ENCODE results near the gene FAM120A.

DNA sequence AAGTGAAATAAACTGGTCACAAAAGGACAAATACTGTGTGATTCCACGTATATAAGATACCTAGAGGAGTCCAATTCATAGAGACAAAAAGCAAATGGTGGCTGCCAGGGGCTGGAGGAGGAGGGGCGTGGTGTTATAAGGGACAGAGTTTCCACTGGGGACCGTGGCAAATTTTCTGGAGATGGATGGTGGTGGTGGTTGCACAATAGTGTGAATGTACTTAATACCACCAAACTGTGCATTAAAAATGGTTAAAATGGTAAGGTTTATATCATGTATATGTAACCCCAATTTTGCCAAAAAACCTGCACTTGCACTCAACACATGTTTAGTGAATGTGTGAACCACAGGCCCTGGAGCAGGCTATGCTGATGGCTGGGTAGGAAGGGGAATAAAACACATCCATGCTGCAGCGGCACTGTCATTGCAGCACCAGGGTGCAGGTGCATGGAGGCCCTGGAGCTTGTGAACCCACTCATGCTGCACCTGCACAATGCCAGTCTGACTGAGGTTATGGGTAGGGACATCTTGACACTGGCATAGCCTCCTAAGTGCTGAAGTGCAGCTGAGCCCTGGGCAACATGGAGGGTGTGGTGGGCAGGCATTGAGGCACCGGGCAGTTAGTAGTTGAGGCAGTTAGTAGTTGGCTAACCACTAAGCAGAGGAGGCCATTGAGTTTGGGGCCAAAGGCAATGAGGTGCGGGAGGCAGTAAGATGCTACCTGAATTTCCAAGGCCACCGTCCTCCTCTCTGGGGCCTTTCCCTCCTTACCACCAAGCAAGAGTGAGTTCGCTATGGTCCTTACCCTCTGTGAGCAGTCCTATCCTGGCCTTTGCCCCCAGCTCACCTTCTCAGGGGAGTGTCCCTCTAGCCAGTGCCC is 121.4 kb downstream of the FAM120A start:
- TF ChIP-seq, protein P1, sequence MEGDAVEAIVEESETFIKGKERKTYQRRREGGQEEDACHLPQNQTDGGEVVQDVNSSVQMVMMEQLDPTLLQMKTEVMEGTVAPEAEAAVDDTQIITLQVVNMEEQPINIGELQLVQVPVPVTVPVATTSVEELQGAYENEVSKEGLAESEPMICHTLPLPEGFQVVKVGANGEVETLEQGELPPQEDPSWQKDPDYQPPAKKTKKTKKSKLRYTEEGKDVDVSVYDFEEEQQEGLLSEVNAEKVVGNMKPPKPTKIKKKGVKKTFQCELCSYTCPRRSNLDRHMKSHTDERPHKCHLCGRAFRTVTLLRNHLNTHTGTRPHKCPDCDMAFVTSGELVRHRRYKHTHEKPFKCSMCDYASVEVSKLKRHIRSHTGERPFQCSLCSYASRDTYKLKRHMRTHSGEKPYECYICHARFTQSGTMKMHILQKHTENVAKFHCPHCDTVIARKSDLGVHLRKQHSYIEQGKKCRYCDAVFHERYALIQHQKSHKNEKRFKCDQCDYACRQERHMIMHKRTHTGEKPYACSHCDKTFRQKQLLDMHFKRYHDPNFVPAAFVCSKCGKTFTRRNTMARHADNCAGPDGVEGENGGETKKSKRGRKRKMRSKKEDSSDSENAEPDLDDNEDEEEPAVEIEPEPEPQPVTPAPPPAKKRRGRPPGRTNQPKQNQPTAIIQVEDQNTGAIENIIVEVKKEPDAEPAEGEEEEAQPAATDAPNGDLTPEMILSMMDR (IDR thresholded peaks at IDR 0.05; ENCODE audit: poor library complexity, severe bottlenecking): no peak
- TF ChIP-seq RAD21 (conservative IDR thresholded peaks at IDR 0.05) (no peak), TAF1 (IDR thresholded peaks at IDR 0.05; ENCODE audit: low read depth) (no peak), EZH2 (IDR thresholded peaks at IDR 0.05; ENCODE audit: borderline replicate concordance, insufficient read depth, low read length, poor library complexity, severe bottlenecking) (no peak), POLR2AphosphoS5 (IDR thresholded peaks at IDR 0.05) (no peak)
- TF ChIP-seq, protein P2, sequence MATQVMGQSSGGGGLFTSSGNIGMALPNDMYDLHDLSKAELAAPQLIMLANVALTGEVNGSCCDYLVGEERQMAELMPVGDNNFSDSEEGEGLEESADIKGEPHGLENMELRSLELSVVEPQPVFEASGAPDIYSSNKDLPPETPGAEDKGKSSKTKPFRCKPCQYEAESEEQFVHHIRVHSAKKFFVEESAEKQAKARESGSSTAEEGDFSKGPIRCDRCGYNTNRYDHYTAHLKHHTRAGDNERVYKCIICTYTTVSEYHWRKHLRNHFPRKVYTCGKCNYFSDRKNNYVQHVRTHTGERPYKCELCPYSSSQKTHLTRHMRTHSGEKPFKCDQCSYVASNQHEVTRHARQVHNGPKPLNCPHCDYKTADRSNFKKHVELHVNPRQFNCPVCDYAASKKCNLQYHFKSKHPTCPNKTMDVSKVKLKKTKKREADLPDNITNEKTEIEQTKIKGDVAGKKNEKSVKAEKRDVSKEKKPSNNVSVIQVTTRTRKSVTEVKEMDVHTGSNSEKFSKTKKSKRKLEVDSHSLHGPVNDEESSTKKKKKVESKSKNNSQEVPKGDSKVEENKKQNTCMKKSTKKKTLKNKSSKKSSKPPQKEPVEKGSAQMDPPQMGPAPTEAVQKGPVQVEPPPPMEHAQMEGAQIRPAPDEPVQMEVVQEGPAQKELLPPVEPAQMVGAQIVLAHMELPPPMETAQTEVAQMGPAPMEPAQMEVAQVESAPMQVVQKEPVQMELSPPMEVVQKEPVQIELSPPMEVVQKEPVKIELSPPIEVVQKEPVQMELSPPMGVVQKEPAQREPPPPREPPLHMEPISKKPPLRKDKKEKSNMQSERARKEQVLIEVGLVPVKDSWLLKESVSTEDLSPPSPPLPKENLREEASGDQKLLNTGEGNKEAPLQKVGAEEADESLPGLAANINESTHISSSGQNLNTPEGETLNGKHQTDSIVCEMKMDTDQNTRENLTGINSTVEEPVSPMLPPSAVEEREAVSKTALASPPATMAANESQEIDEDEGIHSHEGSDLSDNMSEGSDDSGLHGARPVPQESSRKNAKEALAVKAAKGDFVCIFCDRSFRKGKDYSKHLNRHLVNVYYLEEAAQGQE (IDR thresholded peaks at IDR 0.05; ENCODE audit: borderline replicate concordance): no peak

All from neural cell (in vitro differentiated cells).